SJCRH30 (cell line): ENCODE measurements around the gene TMEM147. TPM values are rescaled to one million over a fixed set of nuclear protein-coding genes. Genes with fewer than 3 reads are reported as not detected.
A peak's percentile ranks its signal among the peaks of the same experiment; 100 is the strongest.

Source experiments
- DNase-seq, 2 experiments: peaks; one replicate each; pipeline ENCODE4 v3.0.0-alpha.2; 2015 to 2020
- H3K27ac ChIP-seq: fragments of 250-450 bp; sonication (Bioruptor Pico); 2 replicates; pipeline ENCODE4 v1.5.1; 2020; ENCODE audit warnings: mild to moderate bottlenecking, moderate library complexity
- H3K27me3 ChIP-seq: fragments of 250-450 bp; sonication (Bioruptor Pico); 2 replicates; pipeline ENCODE4 v1.5.1; 2020; ENCODE audit warnings: mild to moderate bottlenecking, moderate library complexity
- H3K36me3 ChIP-seq: fragments of 250-450 bp; sonication (Bioruptor Pico); 2 replicates; pipeline ENCODE4 v1.5.1; 2020; ENCODE audit warnings: mild to moderate bottlenecking, moderate library complexity
- H3K4me1 ChIP-seq: fragments of 250-450 bp; sonication (Bioruptor Pico); 2 replicates; pipeline ENCODE4 v1.5.1; 2020; ENCODE audit warnings: mild to moderate bottlenecking, moderate library complexity
- H3K4me3 ChIP-seq: fragments of 250-450 bp; sonication (Bioruptor Pico); 2 replicates; pipeline ENCODE4 v1.5.1; 2020; ENCODE audit warnings: mild to moderate bottlenecking, moderate library complexity
- H3K9me3 ChIP-seq: fragments of 250-450 bp; sonication (Bioruptor Pico); replicated peaks from 2 replicates; pipeline ENCODE4 v1.5.1; 2020; ENCODE audit warnings: mild to moderate bottlenecking, moderate library complexity
- total RNA-seq: library from RNA; depleted of rRNA; stranded (reverse); fragments of >200 nt; shearing (Covaris generic); gene quantifications from 2 replicates; pipeline ENCODE4 v1.2.3, GENCODE V29; 2014; rRNA removed

Gene TMEM147
- total RNA-seq = 110 TPM in 2 replicates

DNA sequence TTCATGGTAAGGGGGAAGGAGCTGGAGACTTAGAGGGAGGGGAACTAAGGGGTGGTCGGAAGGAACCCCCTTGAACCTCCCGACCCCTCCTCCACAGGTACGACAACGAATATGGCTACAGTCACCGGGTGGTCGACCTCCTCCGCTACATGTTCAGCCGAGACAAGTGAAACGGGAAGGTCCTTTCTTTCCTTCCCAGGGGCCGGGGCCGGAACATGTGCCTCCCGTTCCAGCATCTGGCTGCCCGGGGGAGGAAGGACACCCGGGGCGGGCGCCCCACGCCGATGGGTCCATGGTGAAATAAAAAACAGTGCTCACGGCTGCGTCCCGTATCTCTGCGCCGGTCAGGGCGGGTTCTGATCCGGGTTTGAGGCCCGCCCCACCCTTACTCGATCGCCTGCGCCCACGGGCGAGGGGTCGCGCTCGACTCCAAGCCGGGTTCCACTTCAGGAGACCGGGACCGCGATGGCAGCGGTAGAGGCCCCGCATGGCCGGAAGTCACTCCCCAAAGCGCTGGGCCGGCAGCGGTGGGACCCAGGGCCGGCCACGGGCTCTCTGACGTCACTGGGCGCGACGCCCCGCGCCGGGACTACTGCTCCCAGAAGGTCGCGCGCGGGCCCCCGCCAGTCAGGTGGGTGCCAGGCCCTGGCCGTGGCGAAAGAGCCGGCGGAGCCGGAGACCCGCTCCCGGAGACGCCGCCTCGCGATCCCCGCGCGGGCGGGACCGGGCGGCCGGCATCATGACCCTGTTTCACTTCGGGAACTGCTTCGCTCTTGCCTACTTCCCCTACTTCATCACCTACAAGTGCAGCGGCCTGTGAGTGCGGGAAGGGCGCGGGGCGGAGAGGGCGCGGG lies at the start of gene TMEM147:
TSS of gene TMEM147 (plus strand) at position 626 of the 854 bp plus-strand sequence. CDS start at position 740, 114 bp downstream.
- Histone ChIP-seq H3K36me3 (no peaks in the 10 kb centered on the region), H3K4me1 (peaks cover 4% of the 10 kb centered on the region; the same call in 1 of the 2 replicates), H3K9me3 (no peaks in the 10 kb centered on the region), H3K27ac (peak within 1 kb of the TSS; percentile 71), H3K4me3 (peak within 1 kb of the TSS; percentile 84), H3K27me3 (no peaks in the 10 kb centered on the region)
- DNase-seq = peak; percentile 93 to 94

- Histone ChIP-seq H3K36me3 (no peaks in the 10 kb centered on the region), H3K27ac (no peak overlapping the region), H3K9me3 (no peaks in the 10 kb centered on the region), H3K27me3 (peaks cover 53% of the 10 kb centered on the region), H3K4me3 (no peak overlapping the region), H3K4me1 (no peaks in the 10 kb centered on the region)
- no peak for DNase-seq
These were observed 48.0 kb upstream of the TMEM147 start for GRCh38 chr19:35497406-35497805.

DNA sequence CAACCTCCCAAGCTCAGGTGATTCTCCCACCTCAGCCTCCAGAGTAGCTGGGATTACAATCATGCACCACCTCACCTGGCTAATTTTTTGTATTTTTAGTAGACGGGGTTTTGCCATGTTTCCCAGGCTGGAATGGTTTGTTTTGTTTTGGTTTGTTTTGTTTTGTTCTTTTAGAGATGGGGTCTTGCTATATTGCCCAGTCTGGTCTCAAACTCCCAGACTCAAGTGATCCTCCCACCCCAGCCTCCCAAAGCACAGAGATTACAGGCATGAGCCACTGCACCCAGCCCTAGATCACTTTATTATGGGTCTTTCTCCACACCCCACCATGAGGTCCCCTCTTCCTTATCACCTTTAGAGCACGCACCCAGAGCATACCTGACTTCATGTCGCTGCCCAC lies 47.2 kb upstream of the TMEM147 start:
- H3K27me3 ChIP-seq = peaks cover 54% of the 10 kb centered on the region
- no peaks in the 10 kb centered on the region for H3K36me3 ChIP-seq
- H3K4me1 ChIP-seq = no peaks in the 10 kb centered on the region
- H3K4me3 ChIP-seq = no peak overlapping the region
- no peak overlapping the region for H3K27ac ChIP-seq
- DNase-seq = no peak
- no peaks in the 10 kb centered on the region for H3K9me3 ChIP-seq

- Histone ChIP-seq H3K9me3 (no peaks in the 10 kb centered on the region), H3K4me3 (no peak overlapping the region), H3K4me1 (no peaks in the 10 kb centered on the region), H3K36me3 (no peaks in the 10 kb centered on the region), H3K27me3 (peaks cover 55% of the 10 kb centered on the region), H3K27ac (no peak overlapping the region)
- DNase-seq = no peak
These were observed 46.4 kb upstream of the TMEM147 start for GRCh38 chr19:35498984-35499527.

GRCh38 chr19:35500611-35501010 lies 44.8 kb upstream of the TMEM147 start:
- no peaks in the 10 kb centered on the region for H3K36me3 ChIP-seq
- H3K27ac ChIP-seq = no peak overlapping the region
- no peak for DNase-seq
- H3K4me1 ChIP-seq = no peaks in the 10 kb centered on the region
- no peak overlapping the region for H3K4me3 ChIP-seq
- H3K27me3 ChIP-seq = peaks cover 57% of the 10 kb centered on the region
- H3K9me3 ChIP-seq = no peaks in the 10 kb centered on the region

- Histone ChIP-seq H3K4me3 (no peak overlapping the region), H3K9me3 (no peaks in the 10 kb centered on the region), H3K36me3 (no peaks in the 10 kb centered on the region), H3K4me1 (no peaks in the 10 kb centered on the region), H3K27me3 (peaks cover 57% of the 10 kb centered on the region), H3K27ac (no peak overlapping the region)
- DNase-seq = no peak
These were observed 43.7 kb upstream of the TMEM147 start for GRCh38 chr19:35501684-35502083.

- DNase-seq = no peak
- H3K27me3 ChIP-seq = peaks cover 62% of the 10 kb centered on the region
- H3K4me3 ChIP-seq = no peak overlapping the region
- H3K4me1 ChIP-seq = no peaks in the 10 kb centered on the region
- H3K27ac ChIP-seq = no peak overlapping the region
- no peaks in the 10 kb centered on the region for H3K36me3 ChIP-seq
- H3K9me3 ChIP-seq = no peaks in the 10 kb centered on the region
These were observed 42.7 kb upstream of the TMEM147 start for GRCh38 chr19:35502751-35503150.

GRCh38 chr19:35506011-35506410 lies 39.4 kb upstream of the TMEM147 start:
- no peaks in the 10 kb centered on the region for H3K9me3 ChIP-seq
- H3K36me3 ChIP-seq = no peaks in the 10 kb centered on the region
- no peak overlapping the region for H3K27ac ChIP-seq
- no peak for DNase-seq
- H3K4me1 ChIP-seq = no peaks in the 10 kb centered on the region
- H3K4me3 ChIP-seq = no peak overlapping the region
- peaks cover 70% of the 10 kb centered on the region for H3K27me3 ChIP-seq

DNA sequence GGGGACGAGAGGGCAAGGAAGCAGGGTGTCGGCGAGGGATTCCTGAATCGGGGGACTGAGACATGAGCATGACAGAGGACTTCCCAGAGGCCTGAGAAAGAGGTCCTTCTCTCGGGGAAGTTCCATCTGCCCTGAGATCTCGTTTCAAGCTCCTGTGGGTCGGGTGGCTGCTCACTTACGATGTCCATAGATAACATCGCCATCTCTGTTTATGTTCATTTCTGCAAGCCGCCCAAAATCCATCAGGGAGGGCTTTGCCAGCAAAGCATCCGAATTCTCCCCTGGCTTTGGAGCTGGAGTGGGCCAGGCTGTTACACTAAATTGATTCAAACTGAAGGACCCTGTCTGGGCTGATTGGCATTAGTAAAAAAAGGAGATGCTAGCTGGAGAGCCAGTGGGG lies 37.9 kb upstream of the TMEM147 start:
- Histone ChIP-seq H3K4me1 (no peaks in the 10 kb centered on the region), H3K9me3 (no peaks in the 10 kb centered on the region), H3K4me3 (no peak overlapping the region), H3K27ac (no peak overlapping the region), H3K36me3 (no peaks in the 10 kb centered on the region), H3K27me3 (peaks cover 63% of the 10 kb centered on the region)
- DNase-seq = no peak

DNA sequence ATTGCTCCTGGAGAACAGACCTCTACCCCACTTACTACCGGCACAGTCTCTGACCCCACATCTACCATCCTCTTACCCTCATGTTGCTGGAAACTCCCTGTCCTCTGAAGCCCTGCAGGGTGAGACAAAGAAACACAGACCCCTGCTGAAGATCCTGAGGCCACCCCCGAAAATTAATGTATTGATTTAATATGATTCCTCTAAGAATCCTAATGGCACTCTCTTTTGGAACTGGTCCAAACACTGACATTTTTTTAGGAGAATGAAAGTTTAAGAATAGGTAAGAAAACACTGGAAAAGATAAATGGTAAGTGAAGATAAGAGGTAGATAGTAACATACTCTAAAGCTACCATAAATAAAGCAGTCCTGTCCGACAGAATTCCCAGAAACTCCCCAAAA lies 37.3 kb upstream of the TMEM147 start:
- DNase-seq = no peak
- peaks cover 64% of the 10 kb centered on the region for H3K27me3 ChIP-seq
- H3K9me3 ChIP-seq = no peaks in the 10 kb centered on the region
- no peak overlapping the region for H3K27ac ChIP-seq
- no peak overlapping the region for H3K4me3 ChIP-seq
- no peaks in the 10 kb centered on the region for H3K4me1 ChIP-seq
- no peaks in the 10 kb centered on the region for H3K36me3 ChIP-seq

GRCh38 chr19:35509018-35509652 lies 36.3 kb upstream of the TMEM147 start:
- H3K27ac ChIP-seq = no peak overlapping the region
- no peak overlapping the region for H3K4me3 ChIP-seq
- peaks cover 61% of the 10 kb centered on the region for H3K27me3 ChIP-seq
- no peaks in the 10 kb centered on the region for H3K4me1 ChIP-seq
- DNase-seq = no peak
- no peaks in the 10 kb centered on the region for H3K9me3 ChIP-seq
- no peaks in the 10 kb centered on the region for H3K36me3 ChIP-seq

DNA sequence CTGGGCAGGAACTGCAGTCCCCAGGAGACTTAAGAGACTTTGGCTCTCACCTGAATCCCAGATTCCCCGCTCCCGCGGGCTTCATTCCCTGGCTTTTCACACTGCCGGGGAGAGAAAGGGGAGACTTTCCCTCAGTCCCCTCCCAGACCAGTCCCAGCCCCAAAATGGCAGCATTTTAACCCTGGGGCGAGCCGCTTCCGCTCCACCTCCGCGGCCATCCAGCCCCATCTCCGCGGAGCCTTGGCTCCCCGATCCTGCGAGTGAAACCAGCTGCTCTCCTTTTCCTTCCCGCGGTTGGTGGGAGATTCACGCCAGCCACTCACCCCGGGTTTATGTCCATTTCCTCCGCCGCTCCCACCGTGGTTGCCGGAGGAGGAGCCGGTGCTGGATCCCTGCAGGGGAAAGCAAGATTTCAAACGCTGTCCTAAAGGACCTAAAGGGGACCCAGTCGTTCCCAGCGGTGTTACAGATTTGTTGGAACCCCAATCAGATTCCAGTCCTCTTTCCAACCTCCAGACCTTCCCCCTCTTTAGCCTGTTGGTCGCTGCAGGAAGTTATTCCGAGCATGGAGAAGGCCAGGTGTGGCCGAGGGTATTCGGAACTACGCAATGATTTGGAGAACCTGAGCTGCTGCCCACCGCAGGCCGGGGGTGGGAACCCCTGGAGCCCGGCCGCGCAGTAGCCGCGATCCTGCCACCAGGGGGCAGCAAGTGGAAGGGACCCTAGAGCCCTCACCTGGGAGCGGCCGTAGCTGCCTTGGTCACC lies 35.4 kb upstream of the TMEM147 start:
- Histone ChIP-seq H3K27ac (no peak overlapping the region), H3K4me3 (no peak overlapping the region), H3K36me3 (no peaks in the 10 kb centered on the region), H3K27me3 (peaks cover 63% of the 10 kb centered on the region), H3K9me3 (no peaks in the 10 kb centered on the region), H3K4me1 (no peaks in the 10 kb centered on the region)
- peak; percentile 60 to 75 for DNase-seq

DNA sequence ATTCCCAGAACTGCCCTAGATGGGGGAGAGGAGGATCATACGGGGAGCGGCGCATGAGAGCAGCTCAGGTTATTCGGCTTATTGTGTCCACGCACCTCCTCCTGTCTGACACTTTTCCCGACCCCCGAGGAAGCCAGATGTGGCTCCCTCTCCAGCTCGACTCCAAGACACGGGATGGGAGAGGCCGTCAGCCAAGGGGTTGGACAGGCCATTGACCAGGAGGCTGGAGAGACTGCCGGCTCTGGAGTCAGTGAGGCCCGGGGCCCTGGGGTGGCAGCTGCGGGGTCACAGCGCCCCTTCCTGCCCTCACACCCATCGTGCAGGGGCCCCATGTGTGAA lies 34.8 kb upstream of the TMEM147 start:
- Histone ChIP-seq H3K4me3 (no peak overlapping the region), H3K4me1 (no peaks in the 10 kb centered on the region), H3K27ac (no peak overlapping the region), H3K9me3 (no peaks in the 10 kb centered on the region), H3K36me3 (no peaks in the 10 kb centered on the region), H3K27me3 (peaks cover 59% of the 10 kb centered on the region)
- DNase-seq = no peak

DNA sequence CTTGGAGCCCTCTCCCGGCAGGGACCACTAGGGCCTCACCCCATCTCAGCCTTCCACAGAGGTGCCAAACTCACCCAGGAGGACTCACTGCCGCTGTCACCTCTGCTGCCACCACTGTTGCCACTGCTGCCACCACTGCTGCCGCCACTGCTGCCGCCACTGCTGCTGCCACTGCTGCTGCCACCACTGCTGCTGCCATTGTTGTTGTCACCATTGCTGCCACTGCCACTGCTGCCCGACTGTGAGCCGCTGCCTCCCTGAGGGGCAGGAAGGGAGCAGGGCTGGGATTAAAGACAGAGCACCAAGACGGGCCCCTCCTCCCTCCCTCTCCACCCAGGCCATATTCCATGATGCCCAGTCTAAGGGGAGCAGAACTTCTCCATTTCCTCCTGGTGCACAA lies 34.1 kb upstream of the TMEM147 start:
- DNase-seq = no peak
- peaks cover 59% of the 10 kb centered on the region for H3K27me3 ChIP-seq

More for the DNA sequence above, 34.1 kb upstream of the TMEM147 start:
- Histone ChIP-seq H3K4me1 (no peaks in the 10 kb centered on the region), H3K27ac (no peak overlapping the region), H3K36me3 (no peaks in the 10 kb centered on the region), H3K4me3 (no peak overlapping the region), H3K9me3 (no peaks in the 10 kb centered on the region)
